ENCODE measurements around the gene DLGAP4. TPM values are rescaled to one million over a fixed set of nuclear protein-coding genes. Genes with fewer than 3 reads are reported as not detected.
A peak's percentile ranks its signal among the peaks of the same experiment; 100 is the strongest.
"Not testable (repeated sequence)": the region's sequence is repeated elsewhere in the genome, so short reads cannot be mapped to it uniquely, and the experiment has no call there.

Gene DLGAP4
- total RNA-seq, 1 experiment from 2014 or later = 59.9 TPM

- intact Hi-C loops (cut with micrococcal nuclease; ENCODE audit: unreplicated experiment) = no loop called here
- Histone ChIP-seq H3K4me1 (ENCODE audit: insufficient read depth, low read length, poor library complexity, severe bottlenecking) (peaks cover 36% of the 10 kb centered on the region), H3K9me3 (ENCODE audit: low read depth, low read length, poor library complexity, severe bottlenecking) (no peaks in the 10 kb centered on the region), H3K4me3 (ENCODE audit: low read depth, low read length, poor library complexity, severe bottlenecking) (no peak overlapping the region), H3K27me3 (replicated peaks; ENCODE audit: insufficient read depth, low read depth, low read length, poor library complexity) (no peaks in the 10 kb centered on the region), H3K27ac (ENCODE audit: low read depth, low read length, poor library complexity, severe bottlenecking) (no peak overlapping the region), H3K36me3 (ENCODE audit: insufficient read depth, low read length, poor library complexity, severe bottlenecking) (peaks cover 3% of the 10 kb centered on the region)
- ChIA-PET CTCF (interaction anchor here (1.0 kb wide), 1 partner anchor 14 kb away, joined by 7 read pairs; no protein-coding TSS in a partner anchor), POLR2A (ENCODE audit: low non-redundant PET) (interaction anchor here (0.6 kb wide), 1 partner anchor 1509 kb away, joined by 4 read pairs; no protein-coding TSS in a partner anchor)
- TF ChIP-seq CTCF (conservative IDR thresholded peaks at IDR 0.05; ENCODE audit: low read depth, low read length) = no peak
- TF ChIP-seq EZH2 (IDR thresholded peaks at IDR 0.05; ENCODE audit: borderline replicate concordance, low read depth, low read length, poor library complexity, severe bottlenecking) = no peak
- no TSS peak for BruUV-seq (replicated peaks)
- DNase-seq (ENCODE audit: low spot score) = no peak
Observed at GRCh38 chr20:36519944-36520343, 213.8 kb downstream of the DLGAP4 start.

- no TSS peak for BruUV-seq (replicated peaks)
- intact Hi-C loops (cut with micrococcal nuclease; ENCODE audit: unreplicated experiment) = no loop called here
- DNase-seq (ENCODE audit: low spot score) = no peak
- ChIA-PET POLR2A (ENCODE audit: low non-redundant PET) (no interaction called here), CTCF (interaction anchor here (0.6 kb wide), 1 partner anchor 532 kb away, joined by 3 read pairs; no protein-coding TSS in a partner anchor)
- H3K4me1 ChIP-seq (ENCODE audit: insufficient read depth, low read length, poor library complexity, severe bottlenecking) = peaks cover 36% of the 10 kb centered on the region
- TF ChIP-seq EZH2 (IDR thresholded peaks at IDR 0.05; ENCODE audit: borderline replicate concordance, low read depth, low read length, poor library complexity, severe bottlenecking) (no peak), CTCF (conservative IDR thresholded peaks at IDR 0.05; ENCODE audit: low read depth, low read length) (no peak)
- peak overlapping the region; percentile 91 for H3K27ac ChIP-seq (ENCODE audit: low read depth, low read length, poor library complexity, severe bottlenecking)
- no peak overlapping the region for H3K4me3 ChIP-seq (ENCODE audit: low read depth, low read length, poor library complexity, severe bottlenecking)
- peaks cover 18% of the 10 kb centered on the region for H3K36me3 ChIP-seq (ENCODE audit: insufficient read depth, low read length, poor library complexity, severe bottlenecking)
- H3K9me3 ChIP-seq (ENCODE audit: low read depth, low read length, poor library complexity, severe bottlenecking) = no peaks in the 10 kb centered on the region
- no peaks in the 10 kb centered on the region for H3K27me3 ChIP-seq (replicated peaks; ENCODE audit: insufficient read depth, low read depth, low read length, poor library complexity)
Observed at GRCh38 chr20:36521526-36521925, 215.4 kb downstream of the DLGAP4 start.

GRCh38 chr20:36522412-36522811 is 216.3 kb downstream of the DLGAP4 start:
- Histone ChIP-seq H3K4me1 (ENCODE audit: insufficient read depth, low read length, poor library complexity, severe bottlenecking) (peaks cover 36% of the 10 kb centered on the region), H3K27ac (ENCODE audit: low read depth, low read length, poor library complexity, severe bottlenecking) (peak overlapping the region; percentile 91), H3K36me3 (ENCODE audit: insufficient read depth, low read length, poor library complexity, severe bottlenecking) (peaks cover 27% of the 10 kb centered on the region)
- H3K27me3 ChIP-seq (replicated peaks; ENCODE audit: insufficient read depth, low read depth, low read length, poor library complexity); H3K9me3 ChIP-seq (ENCODE audit: low read depth, low read length, poor library complexity, severe bottlenecking); BruUV-seq (replicated peaks); POLR2A ChIA-PET (ENCODE audit: low non-redundant PET); H3K4me3 ChIP-seq (ENCODE audit: low read depth, low read length, poor library complexity, severe bottlenecking); DNase-seq (ENCODE audit: low spot score); intact Hi-C loops (cut with micrococcal nuclease; ENCODE audit: unreplicated experiment): not testable (repeated sequence)
- CTCF ChIA-PET = interaction anchor here (0.6 kb wide), 1 partner anchor 533 kb away, joined by 3 read pairs; no protein-coding TSS in a partner anchor

GRCh38 chr20:36523341-36523740 is 217.2 kb downstream of the DLGAP4 start:
- Histone ChIP-seq H3K36me3 (ENCODE audit: insufficient read depth, low read length, poor library complexity, severe bottlenecking) (peaks cover 31% of the 10 kb centered on the region), H3K27ac (ENCODE audit: low read depth, low read length, poor library complexity, severe bottlenecking) (peak overlapping the region; percentile 91), H3K4me1 (ENCODE audit: insufficient read depth, low read length, poor library complexity, severe bottlenecking) (peaks cover 36% of the 10 kb centered on the region), H3K27me3 (replicated peaks; ENCODE audit: insufficient read depth, low read depth, low read length, poor library complexity) (no peaks in the 10 kb centered on the region), H3K9me3 (ENCODE audit: low read depth, low read length, poor library complexity, severe bottlenecking) (no peaks in the 10 kb centered on the region), H3K4me3 (ENCODE audit: low read depth, low read length, poor library complexity, severe bottlenecking) (no peak overlapping the region)
- intact Hi-C loops (cut with micrococcal nuclease; ENCODE audit: unreplicated experiment) = loop anchor here (1.0 kb wide), 1 partner anchor 58 kb away; no protein-coding TSS in a partner anchor
- no TSS peak for BruUV-seq (replicated peaks)
- DNase-seq (ENCODE audit: low spot score) = peak; percentile 91
- TF ChIP-seq CTCF (conservative IDR thresholded peaks at IDR 0.05; ENCODE audit: low read depth, low read length) = no peak
- no peak for TF ChIP-seq EZH2 (IDR thresholded peaks at IDR 0.05; ENCODE audit: borderline replicate concordance, low read depth, low read length, poor library complexity, severe bottlenecking)
- POLR2A ChIA-PET (ENCODE audit: low non-redundant PET) = interaction anchor here (0.7 kb wide), 1 partner anchor 136 kb away, joined by 3 read pairs; no protein-coding TSS in a partner anchor
- CTCF ChIA-PET = no interaction called here

Data from A673 (cell line).